Neural cell (in vitro differentiated cells): ENCODE data around the gene HPS4. TPM values are rescaled to one million over a fixed set of nuclear protein-coding genes. Genes with fewer than 3 reads are reported as not detected.

Experiments used
- H2AFZ ChIP-seq: fragments of 200-600, 300-800 bp; sonication (generic), shearing (Covaris generic); 2 replicates; pipeline ENCODE4 v1.6.0; 2014; ENCODE audit warnings: low read depth, mild to moderate bottlenecking, antibody characterized with exemption, low read length, moderate library complexity
- H3F3A ChIP-seq: fragments of 200-600 bp; shearing (Covaris generic); 2 replicates; pipeline ENCODE4 v1.6.1; 2016; ENCODE audit warnings: mild to moderate bottlenecking, moderate library complexity, mixed read lengths, antibody characterized with exemption, low read length; ENCODE audit not compliant: insufficient read depth, poor library complexity, severe bottlenecking
- H3K27ac ChIP-seq: fragments of 200-600, 300-800 bp; sonication (generic), shearing (Covaris generic); 2 replicates; pipeline ENCODE4 v1.5.1; 2014; ENCODE audit warnings: mild to moderate bottlenecking, low read length, moderate library complexity
- H3K27me3 ChIP-seq: fragments of 300-800, 200-600 bp; sonication (generic), shearing (Covaris generic); 2 replicates; pipeline ENCODE4 v1.6.0; 2014; ENCODE audit warnings: mild to moderate bottlenecking, low read depth, low read length, moderate library complexity; ENCODE audit not compliant: insufficient read depth
- H3K36me3 ChIP-seq: fragments of 300-800, 200-600 bp; sonication (generic), shearing (Covaris generic); 2 replicates; pipeline ENCODE4 v1.5.1; 2014; ENCODE audit warnings: mild to moderate bottlenecking, antibody characterized with exemption, low read length, moderate library complexity; ENCODE audit not compliant: insufficient read depth
- H3K4me2 ChIP-seq: fragments of 300-800, 200-600 bp; sonication (generic), shearing (Covaris generic); 2 replicates; pipeline ENCODE4 v1.6.0; 2014; ENCODE audit warnings: mild to moderate bottlenecking, low read length
- H3K4me3 ChIP-seq: fragments of 300-800, 200-600 bp; sonication (generic), shearing (Covaris generic); 2 replicates; pipeline ENCODE4 v1.5.1; 2014; ENCODE audit warnings: mild to moderate bottlenecking, low read length, moderate library complexity
- H3K79me2 ChIP-seq: fragments of 200-600 bp; shearing (Covaris generic); replicated peaks from 2 replicates; pipeline ENCODE4 v1.6.0; 2014; ENCODE audit warnings: mild to moderate bottlenecking, low read length, moderate library complexity; ENCODE audit not compliant: insufficient read depth
- H3K9ac ChIP-seq: fragments of 300-800, 200-600 bp; sonication (generic), shearing (Covaris generic); 2 replicates; pipeline ENCODE4 v1.6.1; 2016; ENCODE audit warnings: mild to moderate bottlenecking, low read length, mixed read lengths
- H3K9me2 ChIP-seq: fragments of 200-600 bp; shearing (Covaris generic); 2 replicates; pipeline ENCODE4 v1.6.1; 2016; ENCODE audit warnings: mild to moderate bottlenecking, low read length, mixed read lengths; ENCODE audit not compliant: insufficient read depth
- H3K9me3 ChIP-seq: fragments of 200-600, 300-800 bp; sonication (generic), shearing (Covaris generic); 2 replicates; pipeline ENCODE4 v1.6.1; 2016; ENCODE audit warnings: mild to moderate bottlenecking, mixed run types, low read length, moderate library complexity, mixed read lengths
- H4K20me1 ChIP-seq: fragments of 200-600 bp; shearing (Covaris generic); 2 replicates; pipeline ENCODE4 v1.6.1; 2016; ENCODE audit warnings: mild to moderate bottlenecking, mixed run types; ENCODE audit not compliant: insufficient read depth
- CTCF ChIP-seq: fragments of 450-650 bp; IDR thresholded peaks from 2 replicates; pipeline ENCODE4 v1.5.1; 2014; ENCODE audit warnings: antibody characterized with exemption, mild to moderate bottlenecking, moderate library complexity; ENCODE audit not compliant: poor library complexity, severe bottlenecking
- EP300 ChIP-seq: fragments of 450-650 bp; conservative IDR thresholded peaks from 2 replicates; pipeline ENCODE4 v1.6.1; 2014; ENCODE audit warnings: antibody characterized with exemption, mild to moderate bottlenecking, moderate library complexity; ENCODE audit not compliant: poor library complexity, severe bottlenecking
- EZH2 ChIP-seq: fragments of 200-600, 300-800 bp; shearing (Covaris generic), sonication (generic); IDR thresholded peaks from 2 replicates; pipeline ENCODE4 v1.6.1; 2014; ENCODE audit warnings: antibody characterized with exemption, low read length, borderline replicate concordance, mild to moderate bottlenecking; ENCODE audit not compliant: insufficient read depth, poor library complexity, severe bottlenecking
- MXI1 ChIP-seq: fragments of 450-650 bp; conservative IDR thresholded peaks from 2 replicates; pipeline ENCODE4 v1.6.1; 2014; ENCODE audit warnings: antibody characterized with exemption, mild to moderate bottlenecking; ENCODE audit not compliant: poor library complexity, severe bottlenecking
- POLR2AphosphoS5 ChIP-seq: IDR thresholded peaks from 2 replicates; pipeline ENCODE4 v1.6.1; 2012
- RAD21 ChIP-seq: fragments of 450-650 bp; conservative IDR thresholded peaks from 2 replicates; pipeline ENCODE4 v1.6.1; 2014; ENCODE audit warnings: antibody characterized with exemption, mild to moderate bottlenecking, moderate library complexity
- SMC3 ChIP-seq: fragments of 450-650 bp; conservative IDR thresholded peaks from 2 replicates; pipeline ENCODE4 v1.6.1; 2014; ENCODE audit warnings: antibody characterized with exemption, mild to moderate bottlenecking, moderate library complexity; ENCODE audit not compliant: poor library complexity
- TAF1 ChIP-seq: IDR thresholded peaks from 2 replicates; pipeline ENCODE4 v1.6.1; 2012; ENCODE audit warnings: low read depth
- polyA plus RNA-seq: library from polyadenylated mRNA; depleted of rRNA; stranded (reverse); fragments of >200 nt; gene quantifications from 2 replicates; pipeline ENCODE4 v1.2.3, GENCODE V29; 2014
- TF ChIP-seq, protein P1 (sequence below): IDR thresholded peaks from 2 replicates; pipeline ENCODE4 v1.6.1; 2012; ENCODE audit warnings: borderline replicate concordance

Gene HPS4
- polyA plus RNA-seq, 1 donor from 2014 or later: 54.1 TPM

- H4K20me1 ChIP-seq: no peaks in the 10 kb centered on the region
- no peak for TF ChIP-seq POLR2AphosphoS5
- TF ChIP-seq RAD21: peak; percentile 64
- no peak for TF ChIP-seq EP300
- peak; percentile 65 for TF ChIP-seq CTCF
- TF ChIP-seq TAF1: no peak
- TF ChIP-seq, protein P1, sequence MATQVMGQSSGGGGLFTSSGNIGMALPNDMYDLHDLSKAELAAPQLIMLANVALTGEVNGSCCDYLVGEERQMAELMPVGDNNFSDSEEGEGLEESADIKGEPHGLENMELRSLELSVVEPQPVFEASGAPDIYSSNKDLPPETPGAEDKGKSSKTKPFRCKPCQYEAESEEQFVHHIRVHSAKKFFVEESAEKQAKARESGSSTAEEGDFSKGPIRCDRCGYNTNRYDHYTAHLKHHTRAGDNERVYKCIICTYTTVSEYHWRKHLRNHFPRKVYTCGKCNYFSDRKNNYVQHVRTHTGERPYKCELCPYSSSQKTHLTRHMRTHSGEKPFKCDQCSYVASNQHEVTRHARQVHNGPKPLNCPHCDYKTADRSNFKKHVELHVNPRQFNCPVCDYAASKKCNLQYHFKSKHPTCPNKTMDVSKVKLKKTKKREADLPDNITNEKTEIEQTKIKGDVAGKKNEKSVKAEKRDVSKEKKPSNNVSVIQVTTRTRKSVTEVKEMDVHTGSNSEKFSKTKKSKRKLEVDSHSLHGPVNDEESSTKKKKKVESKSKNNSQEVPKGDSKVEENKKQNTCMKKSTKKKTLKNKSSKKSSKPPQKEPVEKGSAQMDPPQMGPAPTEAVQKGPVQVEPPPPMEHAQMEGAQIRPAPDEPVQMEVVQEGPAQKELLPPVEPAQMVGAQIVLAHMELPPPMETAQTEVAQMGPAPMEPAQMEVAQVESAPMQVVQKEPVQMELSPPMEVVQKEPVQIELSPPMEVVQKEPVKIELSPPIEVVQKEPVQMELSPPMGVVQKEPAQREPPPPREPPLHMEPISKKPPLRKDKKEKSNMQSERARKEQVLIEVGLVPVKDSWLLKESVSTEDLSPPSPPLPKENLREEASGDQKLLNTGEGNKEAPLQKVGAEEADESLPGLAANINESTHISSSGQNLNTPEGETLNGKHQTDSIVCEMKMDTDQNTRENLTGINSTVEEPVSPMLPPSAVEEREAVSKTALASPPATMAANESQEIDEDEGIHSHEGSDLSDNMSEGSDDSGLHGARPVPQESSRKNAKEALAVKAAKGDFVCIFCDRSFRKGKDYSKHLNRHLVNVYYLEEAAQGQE: no peak
- TF ChIP-seq MXI1: no peak
- peak; percentile 79 for TF ChIP-seq SMC3
- no peak for TF ChIP-seq EZH2
- H3K4me2 ChIP-seq: no peak overlapping the region
- H2AFZ ChIP-seq: no peak overlapping the region
- H3K27me3 ChIP-seq: no peaks in the 10 kb centered on the region
- no peaks in the 10 kb centered on the region for H3K9me2 ChIP-seq
- H3K9me3 ChIP-seq: no peaks in the 10 kb centered on the region
- H3F3A ChIP-seq: no peaks in the 10 kb centered on the region
- no peaks in the 10 kb centered on the region for H3K79me2 ChIP-seq
- H3K4me3 ChIP-seq: no peak overlapping the region
- H3K36me3 ChIP-seq: peaks cover 12% of the 10 kb centered on the region
- H3K9ac ChIP-seq: no peak overlapping the region
- no peak overlapping the region for H3K27ac ChIP-seq
These were observed 19.3 kb upstream of the HPS4 start for GRCh38 chr22:26502688-26503561.

- H3K4me2 ChIP-seq: no peak overlapping the region
These were observed 18.4 kb upstream of the HPS4 start for GRCh38 chr22:26501996-26502395.

More at GRCh38 chr22:26501996-26502395, 18.4 kb upstream of the HPS4 start:
- no peaks in the 10 kb centered on the region for H3K27me3 ChIP-seq
- no peak overlapping the region for H3K9ac ChIP-seq
- no peaks in the 10 kb centered on the region for H3F3A ChIP-seq
- no peaks in the 10 kb centered on the region for H3K9me3 ChIP-seq
- no peaks in the 10 kb centered on the region for H3K9me2 ChIP-seq
- H2AFZ ChIP-seq: no peak overlapping the region
- no peak overlapping the region for H3K27ac ChIP-seq
- H3K79me2 ChIP-seq: no peaks in the 10 kb centered on the region
- peaks cover 12% of the 10 kb centered on the region for H3K36me3 ChIP-seq
- H3K4me3 ChIP-seq: no peak overlapping the region
- H4K20me1 ChIP-seq: no peaks in the 10 kb centered on the region
- TF ChIP-seq POLR2AphosphoS5 (no peak), EZH2 (no peak), EP300 (no peak), CTCF (no peak), RAD21 (no peak)
